DOHH2 (cell line): ENCODE results near the gene CACNA2D4.

Experiments
- H3F3A ChIP-seq: fragments of 200-600 bp; sonication (generic), shearing (Covaris generic); 2 replicates; pipeline ENCODE4 v1.6.0; 2016; ENCODE audit warnings: antibody characterized with exemption, mild to moderate bottlenecking; ENCODE audit not compliant: control insufficient read depth, insufficient read depth
- H3K27ac ChIP-seq: fragments of 200-600 bp; sonication (generic); 2 replicates; pipeline ENCODE4 v1.5.1; 2014; ENCODE audit warnings: low read depth, mild to moderate bottlenecking, low read length, moderate library complexity
- H3K27me3 ChIP-seq: fragments of 200-600 bp; sonication (generic); 2 replicates; pipeline ENCODE4 v1.6.1; 2014; ENCODE audit warnings: mild to moderate bottlenecking, low read length, mixed read lengths; ENCODE audit not compliant: control insufficient read depth
- H3K36me3 ChIP-seq: fragments of 200-600 bp; sonication (generic); 2 replicates; pipeline ENCODE4 v1.6.1; 2014; ENCODE audit warnings: mild to moderate bottlenecking, low read length, moderate library complexity, mixed read lengths; ENCODE audit not compliant: control insufficient read depth
- H3K4me1 ChIP-seq: fragments of 200-600 bp; sonication (generic); 2 replicates; pipeline ENCODE4 v1.6.1; 2014; ENCODE audit warnings: mild to moderate bottlenecking, low read length, mixed read lengths; ENCODE audit not compliant: control insufficient read depth
- H3K4me2 ChIP-seq: fragments of 200-600 bp; sonication (generic); 2 replicates; pipeline ENCODE4 v1.6.0; 2014; ENCODE audit warnings: mild to moderate bottlenecking, low read length, moderate library complexity
- H3K4me3 ChIP-seq: fragments of 200-600 bp; sonication (generic); 2 replicates; pipeline ENCODE4 v1.5.1; 2014; ENCODE audit warnings: mild to moderate bottlenecking, low read length, mixed read lengths
- H3K79me2 ChIP-seq: fragments of 200-600 bp; sonication (generic); 2 replicates; pipeline ENCODE4 v1.6.1; 2014; ENCODE audit warnings: mild to moderate bottlenecking, low read length, mixed read lengths; ENCODE audit not compliant: control insufficient read depth
- H3K9me2 ChIP-seq: fragments of 200-600 bp; sonication (generic); replicated peaks from 2 replicates; pipeline ENCODE4 v1.6.1; 2014; ENCODE audit warnings: mild to moderate bottlenecking, low read length, mixed read lengths; ENCODE audit not compliant: control insufficient read depth
- H3K9me3 ChIP-seq: fragments of 200-600 bp; sonication (generic); 2 replicates; pipeline ENCODE4 v1.6.1; 2014; ENCODE audit warnings: antibody characterized with exemption, low read length, mixed read lengths; ENCODE audit not compliant: control insufficient read depth, insufficient read depth
- H4K20me1 ChIP-seq: fragments of 200-600 bp; sonication (generic); 2 replicates; pipeline ENCODE4 v1.6.0; 2014; ENCODE audit warnings: low read depth, mild to moderate bottlenecking, antibody characterized with exemption, low read length, moderate library complexity; ENCODE audit not compliant: control insufficient read depth, insufficient read depth
- EZH2phosphoT487 ChIP-seq: fragments of 200-600 bp; sonication (generic); IDR thresholded peaks from 2 replicates; pipeline ENCODE4 v1.6.1; 2017; ENCODE audit warnings: borderline replicate concordance, mild to moderate bottlenecking, antibody characterized with exemption, low read length, moderate library complexity, mixed read lengths
- TF ChIP-seq, protein P1 (sequence below): fragments of 200-600 bp; sonication (generic); IDR thresholded peaks from one replicate; pipeline ENCODE4 v1.5.1; 2014; ENCODE audit warnings: antibody characterized with exemption, mild to moderate bottlenecking, low read depth, low read length; ENCODE audit not compliant: poor library complexity, severe bottlenecking

Gene CACNA2D4

GRCh38 chr12:1782215-1782614 lies 136.2 kb downstream of the CACNA2D4 start:
- Histone ChIP-seq H3K27ac (no peak overlapping the region), H4K20me1 (no peaks in the 10 kb centered on the region), H3K79me2 (peaks cover 6% of the 10 kb centered on the region; the same call in 1 of the 2 replicates), H3K9me2 (no peaks in the 10 kb centered on the region), H3K4me1 (no peaks in the 10 kb centered on the region), H3K36me3 (peaks cover 85% of the 10 kb centered on the region), H3F3A (0 out of 2 replicates have a peak, but pooled peaks cover 3% of the 10 kb centered on the region), H3K4me2 (no peak overlapping the region), H3K27me3 (no peaks in the 10 kb centered on the region), H3K9me3 (no peaks in the 10 kb centered on the region), H3K4me3 (no peak overlapping the region)
- no peak for TF ChIP-seq EZH2phosphoT487
- TF ChIP-seq, protein P1, sequence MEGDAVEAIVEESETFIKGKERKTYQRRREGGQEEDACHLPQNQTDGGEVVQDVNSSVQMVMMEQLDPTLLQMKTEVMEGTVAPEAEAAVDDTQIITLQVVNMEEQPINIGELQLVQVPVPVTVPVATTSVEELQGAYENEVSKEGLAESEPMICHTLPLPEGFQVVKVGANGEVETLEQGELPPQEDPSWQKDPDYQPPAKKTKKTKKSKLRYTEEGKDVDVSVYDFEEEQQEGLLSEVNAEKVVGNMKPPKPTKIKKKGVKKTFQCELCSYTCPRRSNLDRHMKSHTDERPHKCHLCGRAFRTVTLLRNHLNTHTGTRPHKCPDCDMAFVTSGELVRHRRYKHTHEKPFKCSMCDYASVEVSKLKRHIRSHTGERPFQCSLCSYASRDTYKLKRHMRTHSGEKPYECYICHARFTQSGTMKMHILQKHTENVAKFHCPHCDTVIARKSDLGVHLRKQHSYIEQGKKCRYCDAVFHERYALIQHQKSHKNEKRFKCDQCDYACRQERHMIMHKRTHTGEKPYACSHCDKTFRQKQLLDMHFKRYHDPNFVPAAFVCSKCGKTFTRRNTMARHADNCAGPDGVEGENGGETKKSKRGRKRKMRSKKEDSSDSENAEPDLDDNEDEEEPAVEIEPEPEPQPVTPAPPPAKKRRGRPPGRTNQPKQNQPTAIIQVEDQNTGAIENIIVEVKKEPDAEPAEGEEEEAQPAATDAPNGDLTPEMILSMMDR, result no peak

- H3K4me2 ChIP-seq, result no peak overlapping the region
- H3K4me3 ChIP-seq, result no peak overlapping the region
- H3K9me2 ChIP-seq, result no peaks in the 10 kb centered on the region
- no peaks in the 10 kb centered on the region; the same call in 1 of the 2 replicates for H4K20me1 ChIP-seq
- peaks cover 6% of the 10 kb centered on the region for H3K79me2 ChIP-seq
- H3F3A ChIP-seq, result 0 out of 2 replicates have a peak, but pooled peaks cover 3% of the 10 kb centered on the region
- H3K27ac ChIP-seq, result no peak overlapping the region
- H3K36me3 ChIP-seq, result peaks cover 83% of the 10 kb centered on the region
- no peaks in the 10 kb centered on the region for H3K9me3 ChIP-seq
- H3K27me3 ChIP-seq, result no peaks in the 10 kb centered on the region
- TF ChIP-seq EZH2phosphoT487, result no peak
- TF ChIP-seq, protein P1, result no peak
- no peaks in the 10 kb centered on the region for H3K4me1 ChIP-seq
Measured at GRCh38 chr12:1781772-1782171, 136.7 kb downstream of the CACNA2D4 start.

DNA sequence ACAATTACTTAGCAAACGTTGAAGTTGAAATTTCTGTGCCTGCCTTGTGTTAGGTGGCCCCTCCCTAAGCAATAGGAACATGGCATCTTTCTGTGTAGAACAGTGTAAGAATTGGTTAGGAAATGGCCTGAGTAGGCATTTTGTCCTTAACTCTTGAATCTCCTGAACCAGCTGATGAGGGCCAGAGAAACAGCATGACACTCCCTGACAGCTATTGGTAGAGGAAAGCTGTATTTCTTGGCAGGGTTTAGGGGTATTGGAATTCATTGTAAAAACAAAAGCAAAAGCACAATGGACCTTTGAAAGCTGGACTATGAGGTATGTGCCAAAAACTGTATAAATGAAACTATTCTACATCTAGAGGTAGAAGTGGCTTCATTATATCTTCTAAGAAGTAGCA lies 138.7 kb downstream of the CACNA2D4 start:
- H3K27me3 ChIP-seq, result no peaks in the 10 kb centered on the region
- H4K20me1 ChIP-seq, result no peaks in the 10 kb centered on the region; the same call in 1 of the 2 replicates
- H3K27ac ChIP-seq, result no peak overlapping the region
- peaks cover 78% of the 10 kb centered on the region for H3K36me3 ChIP-seq
- no peaks in the 10 kb centered on the region for H3K9me3 ChIP-seq
- H3K4me1 ChIP-seq, result no peaks in the 10 kb centered on the region
- H3K79me2 ChIP-seq, result peaks cover 13% of the 10 kb centered on the region
- H3K9me2 ChIP-seq, result no peaks in the 10 kb centered on the region
- no peak overlapping the region for H3K4me2 ChIP-seq
- 0 out of 2 replicates have a peak, but pooled peaks cover 3% of the 10 kb centered on the region for H3F3A ChIP-seq
- H3K4me3 ChIP-seq, result no peak overlapping the region
- no peak for TF ChIP-seq EZH2phosphoT487
- TF ChIP-seq, protein P1, result no peak

GRCh38 chr12:1778911-1779310 lies 139.5 kb downstream of the CACNA2D4 start:
- no peak overlapping the region for H3K27ac ChIP-seq
- H3K9me3 ChIP-seq, result no peaks in the 10 kb centered on the region
- no peak overlapping the region for H3K4me2 ChIP-seq
- peaks cover 6% of the 10 kb centered on the region for H3K4me1 ChIP-seq
- no peaks in the 10 kb centered on the region for H3K27me3 ChIP-seq
- H3K9me2 ChIP-seq, result no peaks in the 10 kb centered on the region
- peaks cover 5% of the 10 kb centered on the region; the same call in 1 of the 2 replicates for H3F3A ChIP-seq
- H3K4me3 ChIP-seq, result no peak overlapping the region
- TF ChIP-seq, protein P1, result no peak
- no peak for TF ChIP-seq EZH2phosphoT487
- H4K20me1 ChIP-seq, result no peaks in the 10 kb centered on the region; the same call in 1 of the 2 replicates
- peaks cover 19% of the 10 kb centered on the region for H3K79me2 ChIP-seq
- peaks cover 77% of the 10 kb centered on the region for H3K36me3 ChIP-seq
